ENCODE measurements around the gene BARX2. TPM values are rescaled to one million over a fixed set of nuclear protein-coding genes. Genes with fewer than 3 reads are reported as not detected.

BARX2 gene
- total RNA-seq, 1 experiment from 2014 or later, result 0.12 TPM

DNA sequence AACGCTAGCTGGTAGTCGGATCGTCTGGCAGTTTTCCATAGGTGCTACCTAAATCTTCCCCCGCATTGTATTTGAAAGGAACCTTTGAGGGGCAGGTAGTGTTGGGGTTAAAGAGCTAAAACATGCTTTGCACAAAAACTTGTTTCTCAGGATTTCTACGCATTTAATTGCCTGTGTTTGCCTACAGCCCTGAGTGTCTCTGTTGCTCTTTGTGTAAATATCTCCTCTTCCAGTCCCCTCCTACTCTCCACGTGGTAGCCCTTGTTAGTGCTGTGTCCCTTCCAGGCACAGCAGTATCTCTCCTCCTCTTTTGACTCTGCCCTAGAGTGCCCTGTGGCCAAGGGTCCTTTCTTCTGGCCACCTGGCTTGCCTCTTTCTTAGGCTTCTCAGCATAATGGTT is 81.7 kb downstream of the BARX2 start:
- no peak for TF ChIP-seq TCF7L2 (IDR thresholded peaks at IDR 0.05; ENCODE audit: borderline replicate concordance, extremely low read depth, insufficient read depth, insufficient read length)

DNA sequence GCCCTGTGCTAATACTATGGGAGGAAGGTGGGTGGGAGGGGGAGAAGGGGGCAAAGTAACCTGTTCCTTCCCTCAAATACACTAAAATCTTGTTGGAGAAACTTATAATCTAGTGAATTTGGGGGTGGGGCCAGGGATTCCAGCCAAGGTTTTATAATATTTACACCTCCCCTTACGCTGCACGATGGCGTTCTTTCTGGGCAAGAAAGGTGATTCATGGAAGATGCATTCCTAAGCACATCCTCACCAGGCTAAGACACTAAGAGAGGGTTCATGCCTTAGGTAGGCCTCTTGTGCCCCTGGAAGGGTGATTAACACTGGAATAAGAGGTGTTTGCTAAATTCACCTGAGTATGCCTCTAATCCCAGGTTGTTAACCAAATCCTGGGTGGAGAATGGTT is 82.6 kb downstream of the BARX2 start:
- H3K4me2 ChIP-seq (ENCODE audit: low read length), result no peak overlapping the region
- ChIA-PET CTCF (no interaction called here), RAD21 (ENCODE audit: low non-redundant PET in 1 of 2, low total read pairs in 2 of 2, uncharacterized antibody in 2 of 2, unreplicated experiment in 2 of 2) (no interaction called here), POLR2A (no interaction called here)
- no peak overlapping the region for H3K9ac ChIP-seq (ENCODE audit: low read length)
- no peak for DNase-seq (ENCODE audit: low read depth, low spot score)
- intact Hi-C loops (cut with micrococcal nuclease), result no loop called here
- H3K36me3 ChIP-seq (ENCODE audit: control insufficient read depth in 1 of 2, insufficient read depth in 2 of 2, low read length in 2 of 2), result no peaks in the 10 kb centered on the region
- H3K4me1 ChIP-seq (ENCODE audit: control insufficient read depth in 1 of 2, insufficient read depth in 2 of 2, low read length in 2 of 2), result peaks cover 0 to 6% of the 10 kb centered on the region in 2 experiments; a peak in 1 of 4 replicates
- no peak overlapping the region for H3K27ac ChIP-seq (ENCODE audit: low read depth, low read length)
- no peaks in the 10 kb centered on the region for H3K9me2 ChIP-seq (ENCODE audit: insufficient read depth)
- no peaks in the 10 kb centered on the region for H3K79me2 ChIP-seq (ENCODE audit: insufficient read depth, low read length)
- no peaks in the 10 kb centered on the region for H3K9me3 ChIP-seq (ENCODE audit: control insufficient read depth in 1 of 2, insufficient read depth in 1 of 2, low read depth in 1 of 2, low read length in 2 of 2)
- ATAC-seq, result no peak; the same call in 1 of the 2 replicates
- TF ChIP-seq SRF (IDR thresholded peaks at IDR 0.05; ENCODE audit: low read depth) (no peak), ZFX (IDR thresholded peaks at IDR 0.05) (no peak), EGR1 (IDR thresholded peaks at IDR 0.05; ENCODE audit: low read depth) (no peak)
- TF ChIP-seq, protein P1, sequence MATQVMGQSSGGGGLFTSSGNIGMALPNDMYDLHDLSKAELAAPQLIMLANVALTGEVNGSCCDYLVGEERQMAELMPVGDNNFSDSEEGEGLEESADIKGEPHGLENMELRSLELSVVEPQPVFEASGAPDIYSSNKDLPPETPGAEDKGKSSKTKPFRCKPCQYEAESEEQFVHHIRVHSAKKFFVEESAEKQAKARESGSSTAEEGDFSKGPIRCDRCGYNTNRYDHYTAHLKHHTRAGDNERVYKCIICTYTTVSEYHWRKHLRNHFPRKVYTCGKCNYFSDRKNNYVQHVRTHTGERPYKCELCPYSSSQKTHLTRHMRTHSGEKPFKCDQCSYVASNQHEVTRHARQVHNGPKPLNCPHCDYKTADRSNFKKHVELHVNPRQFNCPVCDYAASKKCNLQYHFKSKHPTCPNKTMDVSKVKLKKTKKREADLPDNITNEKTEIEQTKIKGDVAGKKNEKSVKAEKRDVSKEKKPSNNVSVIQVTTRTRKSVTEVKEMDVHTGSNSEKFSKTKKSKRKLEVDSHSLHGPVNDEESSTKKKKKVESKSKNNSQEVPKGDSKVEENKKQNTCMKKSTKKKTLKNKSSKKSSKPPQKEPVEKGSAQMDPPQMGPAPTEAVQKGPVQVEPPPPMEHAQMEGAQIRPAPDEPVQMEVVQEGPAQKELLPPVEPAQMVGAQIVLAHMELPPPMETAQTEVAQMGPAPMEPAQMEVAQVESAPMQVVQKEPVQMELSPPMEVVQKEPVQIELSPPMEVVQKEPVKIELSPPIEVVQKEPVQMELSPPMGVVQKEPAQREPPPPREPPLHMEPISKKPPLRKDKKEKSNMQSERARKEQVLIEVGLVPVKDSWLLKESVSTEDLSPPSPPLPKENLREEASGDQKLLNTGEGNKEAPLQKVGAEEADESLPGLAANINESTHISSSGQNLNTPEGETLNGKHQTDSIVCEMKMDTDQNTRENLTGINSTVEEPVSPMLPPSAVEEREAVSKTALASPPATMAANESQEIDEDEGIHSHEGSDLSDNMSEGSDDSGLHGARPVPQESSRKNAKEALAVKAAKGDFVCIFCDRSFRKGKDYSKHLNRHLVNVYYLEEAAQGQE (IDR thresholded peaks at IDR 0.05; ENCODE audit: low read depth), result no peak
- TF ChIP-seq, protein P2, sequence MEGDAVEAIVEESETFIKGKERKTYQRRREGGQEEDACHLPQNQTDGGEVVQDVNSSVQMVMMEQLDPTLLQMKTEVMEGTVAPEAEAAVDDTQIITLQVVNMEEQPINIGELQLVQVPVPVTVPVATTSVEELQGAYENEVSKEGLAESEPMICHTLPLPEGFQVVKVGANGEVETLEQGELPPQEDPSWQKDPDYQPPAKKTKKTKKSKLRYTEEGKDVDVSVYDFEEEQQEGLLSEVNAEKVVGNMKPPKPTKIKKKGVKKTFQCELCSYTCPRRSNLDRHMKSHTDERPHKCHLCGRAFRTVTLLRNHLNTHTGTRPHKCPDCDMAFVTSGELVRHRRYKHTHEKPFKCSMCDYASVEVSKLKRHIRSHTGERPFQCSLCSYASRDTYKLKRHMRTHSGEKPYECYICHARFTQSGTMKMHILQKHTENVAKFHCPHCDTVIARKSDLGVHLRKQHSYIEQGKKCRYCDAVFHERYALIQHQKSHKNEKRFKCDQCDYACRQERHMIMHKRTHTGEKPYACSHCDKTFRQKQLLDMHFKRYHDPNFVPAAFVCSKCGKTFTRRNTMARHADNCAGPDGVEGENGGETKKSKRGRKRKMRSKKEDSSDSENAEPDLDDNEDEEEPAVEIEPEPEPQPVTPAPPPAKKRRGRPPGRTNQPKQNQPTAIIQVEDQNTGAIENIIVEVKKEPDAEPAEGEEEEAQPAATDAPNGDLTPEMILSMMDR (IDR thresholded peaks at IDR 0.05 in 2 of 3, conservative IDR thresholded peaks at IDR 0.05 in 1 of 3; ENCODE audit: borderline replicate concordance in 1 of 3, insufficient read depth in 1 of 3, low read depth in 2 of 3, low read length in 2 of 3), result no peak
- TF ChIP-seq, protein P3, sequence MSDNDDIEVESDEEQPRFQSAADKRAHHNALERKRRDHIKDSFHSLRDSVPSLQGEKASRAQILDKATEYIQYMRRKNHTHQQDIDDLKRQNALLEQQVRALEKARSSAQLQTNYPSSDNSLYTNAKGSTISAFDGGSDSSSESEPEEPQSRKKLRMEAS (IDR thresholded peaks at IDR 0.05), result no peak
- H3K4me3 ChIP-seq (replicated peaks in 1 of 2; ENCODE audit: low read depth in 1 of 2, low read length in 2 of 2), result no peak overlapping the region
- BruUV-seq (replicated peaks), result no TSS peak
- no peaks in the 10 kb centered on the region for H4K20me1 ChIP-seq (ENCODE audit: insufficient read depth)
- H3K27me3 ChIP-seq (ENCODE audit: insufficient read depth, low read length), result no peaks in the 10 kb centered on the region
- H2AFZ ChIP-seq (ENCODE audit: low read depth, low read length, poor library complexity, severe bottlenecking), result no peak overlapping the region

More for the DNA sequence above, 81.7 kb downstream of the BARX2 start:
- Histone ChIP-seq H3K9ac (ENCODE audit: low read length) (no peak overlapping the region), H3K36me3 (ENCODE audit: control insufficient read depth in 1 of 2, insufficient read depth in 2 of 2, low read length in 2 of 2) (no peaks in the 10 kb centered on the region), H3K4me3 (replicated peaks in 1 of 2; ENCODE audit: low read depth in 1 of 2, low read length in 2 of 2) (no peak overlapping the region), H3K27me3 (ENCODE audit: insufficient read depth, low read length) (no peaks in the 10 kb centered on the region), H3K4me1 (ENCODE audit: control insufficient read depth in 1 of 2, insufficient read depth in 2 of 2, low read length in 2 of 2) (peaks cover 0 to 6% of the 10 kb centered on the region in 2 experiments; a peak in 1 of 4 replicates), H3K9me3 (ENCODE audit: control insufficient read depth in 1 of 2, insufficient read depth in 1 of 2, low read depth in 1 of 2, low read length in 2 of 2) (no peaks in the 10 kb centered on the region), H4K20me1 (ENCODE audit: insufficient read depth) (no peaks in the 10 kb centered on the region), H3K27ac (ENCODE audit: low read depth, low read length) (no peak overlapping the region), H3K9me2 (ENCODE audit: insufficient read depth) (no peaks in the 10 kb centered on the region), H3K4me2 (ENCODE audit: low read length) (no peak overlapping the region), H3K79me2 (ENCODE audit: insufficient read depth, low read length) (no peaks in the 10 kb centered on the region), H2AFZ (ENCODE audit: low read depth, low read length, poor library complexity, severe bottlenecking) (no peak overlapping the region)
- intact Hi-C loops (cut with micrococcal nuclease), result no loop called here
- no TSS peak for BruUV-seq (replicated peaks)
- ATAC-seq, result no peak
- no peak for DNase-seq (ENCODE audit: low read depth, low spot score)
- ChIA-PET RAD21 (ENCODE audit: low non-redundant PET in 1 of 2, low total read pairs in 2 of 2, uncharacterized antibody in 2 of 2, unreplicated experiment in 2 of 2) (no interaction called here), POLR2A (no interaction called here), CTCF (no interaction called here)
